K562 (cell line): ENCODE data around the gene MAP3K14. TPM values are rescaled to one million over a fixed set of nuclear protein-coding genes. Genes with fewer than 3 reads are reported as not detected.

Experiments
- ATAC-seq: fragments of 200-7000 bp; cut with Tn5 transposase; 3 replicates; pipeline ENCODE4 v1.9.1; 2020; ENCODE audit warnings: moderate library complexity
- BruUV-seq: library from RNA; stranded (reverse); fragments of 400-500 nt; replicated peaks from 2 replicates; lab custom pipeline; 2021; lab: Mats Ljungman, UMichigan
- CTCF ChIA-PET: fragments of 300-600 bp; formaldehyde crosslinking; extraction: SDS; loops from one replicate; lab custom pipeline; 2021; ENCODE audit warnings: low intra/inter-chr PET ratio; lab: Yijun Ruan, JAX
- POLR2A ChIA-PET: fragments of 300-600, 350-650 bp; sonication (Branson Sonifier 250); formaldehyde crosslinking; extraction: SDS; loops from one replicate; lab custom pipeline; 2021; ENCODE audit warnings: antibody characterized with exemption, inconsistent platforms; lab: Yijun Ruan, JAX
- DNase-seq, 4 experiments: peaks; one replicate each; pipeline versions ENCODE4 v3.0.0 to v3.0.0-alpha.2; 2011 to 2018; ENCODE audit warnings: low spot score in 3 of 4, mixed read lengths in 3 of 4; ENCODE audit errors: extremely low read depth in 1 of 4
- FAIRE-seq: peaks from 2 replicates; lab custom pipeline; 2011; peaks lifted over from hg19 to GRCh38; lab: Jason Lieb, UNC
- H2AFZ ChIP-seq: 2 replicates; pipeline ENCODE4 v1.6.0; 2011; ENCODE audit warnings: low read depth, low read length, control low read depth, inconsistent platforms
- H3K27ac ChIP-seq: fragments of 200-600 bp; 3 replicates; pipeline ENCODE4 v1.8.0; 2011; ENCODE audit warnings: low read depth, mild to moderate bottlenecking, control low read depth, inconsistent platforms, low read length, moderate library complexity, mixed read lengths; ENCODE audit errors: extremely low read depth
- H3K27me3 ChIP-seq, 2 experiments: fragments of 300-600 bp in 1 of 2; 2 replicates in 1 of 2; 3 replicates in 1 of 2; pipeline versions ENCODE4 v1.6.0 to v1.8.0; 2011; ENCODE audit warnings: inconsistent platforms in 2 of 2, low read length in 2 of 2, mild to moderate bottlenecking in 1 of 2, mixed read lengths in 1 of 2, moderate library complexity in 1 of 2; ENCODE audit not compliant: control insufficient read depth in 2 of 2, insufficient read depth in 2 of 2
- H3K36me3 ChIP-seq: fragments of 300-600 bp; 3 replicates; pipeline ENCODE4 v1.8.0; 2011; ENCODE audit warnings: mild to moderate bottlenecking, low read length, inconsistent platforms; ENCODE audit not compliant: control insufficient read depth, insufficient read depth
- H3K4me1 ChIP-seq, 2 experiments: fragments of 200-600 bp in 1 of 2; replicated peaks in 1 of 2; 2 replicates in 1 of 2; 3 replicates in 1 of 2; pipeline versions ENCODE4 v1.5.1 to v1.8.0; 2011; ENCODE audit warnings: inconsistent platforms in 2 of 2, low read length in 2 of 2, mild to moderate bottlenecking in 1 of 2, mixed read lengths in 1 of 2, moderate library complexity in 1 of 2; ENCODE audit not compliant: control insufficient read depth in 2 of 2, insufficient read depth in 2 of 2
- H3K4me2 ChIP-seq: 2 replicates; pipeline ENCODE4 v1.6.1; 2011; ENCODE audit warnings: low read length, control low read depth, inconsistent platforms, mixed read lengths; ENCODE audit not compliant: insufficient read depth
- H3K4me3 ChIP-seq: fragments of 200-600 bp; sonication (generic), shearing (Covaris generic); 2 replicates; pipeline ENCODE4 v1.5.1; 2016; ENCODE audit warnings: control low read depth, inconsistent platforms
- H3K79me2 ChIP-seq: fragments of 200-600 bp; 3 replicates; pipeline ENCODE4 v1.8.0; 2011; ENCODE audit warnings: low read length, inconsistent platforms; ENCODE audit not compliant: control insufficient read depth, insufficient read depth
- H3K9ac ChIP-seq, 2 experiments: 2 replicates each; pipeline versions ENCODE4 v1.6.0 to v1.6.1; 2011; ENCODE audit warnings: low read depth in 2 of 2, low read length in 2 of 2, control low read depth in 1 of 2, inconsistent platforms in 1 of 2, mild to moderate bottlenecking in 1 of 2, mixed read lengths in 1 of 2; ENCODE audit not compliant: insufficient read depth in 1 of 2
- H3K9me1 ChIP-seq: one replicate; pipeline ENCODE4 v1.6.0; 2011; ENCODE audit warnings: inconsistent platforms, mild to moderate bottlenecking, low read length, moderate library complexity; ENCODE audit not compliant: control insufficient read depth, insufficient read depth
- H3K9me3 ChIP-seq: replicated peaks from 2 replicates; pipeline ENCODE4 v1.5.1; 2011; ENCODE audit warnings: low read depth, low read length, inconsistent platforms; ENCODE audit not compliant: control insufficient read depth, insufficient read depth
- H4K20me1 ChIP-seq: replicated peaks from 2 replicates; pipeline ENCODE4 v1.6.1; 2011; ENCODE audit warnings: low read length, inconsistent platforms, mixed read lengths; ENCODE audit not compliant: control insufficient read depth, insufficient read depth
- ARID1B ChIP-seq: fragments of 450-650 bp; IDR thresholded peaks from 2 replicates; pipeline ENCODE4 v1.6.1; 2016; ENCODE audit warnings: antibody characterized with exemption, mild to moderate bottlenecking, inconsistent platforms
- CBFA2T3 ChIP-seq: fragments of 450-650 bp; IDR thresholded peaks from 2 replicates; pipeline ENCODE4 v1.6.1; 2017
- CTBP1 ChIP-seq: fragments of 450-650 bp; IDR thresholded peaks from 2 replicates; pipeline ENCODE4 v1.6.1; 2016; ENCODE audit warnings: borderline replicate concordance
- CXXC5 ChIP-seq: fragments of 250-450 bp; sonication (Bioruptor Pico); IDR thresholded peaks from 2 replicates; pipeline ENCODE4 v1.8.0; 2022; ENCODE audit warnings: inconsistent platforms, mild to moderate bottlenecking, moderate library complexity
- KAT2B ChIP-seq: IDR thresholded peaks from one replicate; pipeline ENCODE4 v1.6.1; 2012; ENCODE audit warnings: low read depth, mild to moderate bottlenecking, control low read depth, inconsistent platforms, low read length, moderate library complexity
- MAFF ChIP-seq: IDR thresholded peaks from 2 replicates; pipeline ENCODE4 v1.6.1; 2012; ENCODE audit warnings: low read length, improper control_type of control experiment
- RBBP5 ChIP-seq: fragments of 200-600 bp; sonication (generic); IDR thresholded peaks from 2 replicates; pipeline ENCODE4 v1.6.1; 2012; ENCODE audit warnings: borderline replicate concordance, mild to moderate bottlenecking, low read length, control low read depth, inconsistent platforms; ENCODE audit not compliant: insufficient read depth, poor library complexity, severe bottlenecking
- SIRT6 ChIP-seq: IDR thresholded peaks from one replicate; pipeline ENCODE4 v1.6.1; 2012; ENCODE audit warnings: low read depth, mild to moderate bottlenecking, control low read depth, inconsistent platforms, low read length, moderate library complexity
- SPI1 ChIP-seq: IDR thresholded peaks from 2 replicates; pipeline ENCODE4 v1.6.1; 2011; ENCODE audit warnings: low read depth, low read length, control low read depth, borderline replicate concordance
- TAF9B ChIP-seq: fragments of 450-650 bp; IDR thresholded peaks from 2 replicates; pipeline ENCODE4 v1.6.1; 2018; ENCODE audit warnings: mild to moderate bottlenecking; ENCODE audit not compliant: partially characterized antibody
- TBP ChIP-seq: optimal IDR thresholded peaks from 2 replicates; pipeline ENCODE3; 2011; ENCODE audit warnings: low read depth, low read length, improper control_type of control experiment
- ZNF165 ChIP-seq: fragments of 250-450 bp; sonication (Bioruptor Pico); IDR thresholded peaks from 2 replicates; pipeline ENCODE4 v1.4.0; 2020; ENCODE audit warnings: borderline replicate concordance
- WGBS: fragments of 100-300 bp; shearing (Covaris generic); methylation state at CpG from one replicate; pipeline ENCODE4 v1.1.6; 2016; ENCODE audit warnings: low coverage, mixed read lengths; ENCODE audit not compliant: insufficient coverage; ENCODE audit errors: missing lambda C conversion rate; 5-methylcytosine and 5-hydroxymethylcytosine counted together
- in situ Hi-C: fragments of 300-500 bp; cut with MboI; formaldehyde crosslinking; loops from 4 replicates; pipeline ENCODE4 v1.15.0; 2018; ENCODE audit warnings: inconsistent platforms, mixed read lengths
- intact Hi-C: fragments of 100-400 bp; cut with micrococcal nuclease; formaldehyde crosslinking; loops from 2 replicates; pipeline ENCODE4 v1.14.2; 2022
- polyA plus RNA-seq, 8 experiments: library from polyadenylated mRNA; depleted of rRNA in 4 of 8; stranded (reverse) in 5 of 8; unstranded in 3 of 8; fragments of >200 nt; fragmentation: Nextera tagmentation in 2 of 8; fragmentation: Illumina TruSeq in 1 of 8; extraction: Ambion mirVana in 2 of 8; extraction: Trizol in 1 of 8; gene quantifications; 2 replicates each; pipeline versions ENCODE4 v1.2.1 to v1.2.3, GENCODE V29; 2011 to 2014; ENCODE audit warnings: inconsistent platforms in 1 of 8, missing spikeins in 1 of 8
- total RNA-seq, 7 experiments: library from RNA; depleted of rRNA in 6 of 7; stranded (reverse); fragments of >200 nt in 6 of 7; fragmentation: Illumina TruSeq in 2 of 7; extraction: Trizol in 2 of 7; gene quantifications; 2 replicates each; pipeline versions ENCODE4 v1.2.1 to v1.2.3, GENCODE V29; 2011 to 2021; ENCODE audit warnings: low replicate concordance in 1 of 7
- TF ChIP-seq, protein P1 (sequence below), 2 experiments: fragments of 450-650 bp; conservative IDR thresholded peaks; 2 replicates each; pipeline ENCODE4 v1.6.1; 2017; ENCODE audit warnings: mild to moderate bottlenecking in 2 of 2, moderate library complexity in 2 of 2
- TF ChIP-seq, protein P2 (sequence below): sonication (generic); formaldehyde crosslinking; IDR thresholded peaks from 2 replicates; pipeline ENCODE4 v1.8.0; 2022; ENCODE audit warnings: mild to moderate bottlenecking, low read depth, missing genetic modification reagents

The MAP3K14 gene
- total and polyA plus RNA-seq, 9 of the 15 experiments (the other 6 are each of a cell fraction or from before 2014, with no cell fraction given), result 0.45 to 8.7 (median 3.2) TPM

DNA sequence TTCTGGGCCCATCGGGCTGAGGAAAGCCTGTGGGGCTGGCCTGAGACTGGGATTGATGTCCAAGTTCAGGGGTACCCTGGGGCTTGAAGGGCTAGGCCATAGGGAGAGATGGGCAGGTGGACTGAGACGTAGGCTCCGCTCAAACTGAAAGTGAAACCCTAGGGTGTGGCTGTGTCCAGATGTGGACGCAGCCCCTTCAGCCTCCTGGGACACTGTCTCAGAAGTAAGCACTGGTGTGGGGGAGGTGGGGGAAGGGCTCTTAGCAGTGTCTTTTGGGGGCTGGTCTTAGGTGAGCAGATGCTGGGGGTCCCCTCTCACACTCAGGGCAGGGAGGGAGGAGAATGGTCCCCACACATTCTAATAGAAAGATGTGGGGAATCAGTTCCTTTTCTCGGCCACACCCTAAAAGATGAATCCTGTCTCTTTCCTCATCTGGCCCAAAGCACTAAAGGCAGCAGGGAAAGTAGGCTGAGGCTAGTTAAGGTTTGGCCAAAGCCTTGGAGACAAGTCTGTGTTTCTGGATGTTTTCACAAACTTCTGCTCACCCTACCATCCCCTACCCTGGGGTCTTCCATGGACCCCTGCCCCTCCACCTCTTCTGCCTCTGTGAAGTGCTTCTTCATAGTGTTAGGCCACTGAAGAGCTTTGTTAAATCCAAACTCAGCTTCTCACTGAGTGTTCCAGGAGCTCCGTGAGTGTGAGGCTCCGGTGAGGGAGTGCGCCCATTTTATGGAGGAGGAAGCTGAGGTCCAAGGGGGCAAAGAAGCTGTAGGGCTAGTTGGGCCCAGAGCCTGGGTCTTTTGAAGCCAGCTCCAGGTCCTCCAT, 89.5 kb downstream of the MAP3K14 start:
- in situ Hi-C loops (no loop called here), intact Hi-C loops (no loop called here)
- Histone ChIP-seq H3K9me3 (no peaks in the 10 kb centered on the region), H3K4me2 (peak overlapping the region; percentile 82), H3K9me1 (no peaks in the 10 kb centered on the region), H3K27me3 (no peaks in the 10 kb centered on the region), H4K20me1 (no peaks in the 10 kb centered on the region), H3K36me3 (no peaks in the 10 kb centered on the region), H3K4me3 (peak overlapping the region; percentile 20), H3K4me1 (peaks cover 78 to 92% of the 10 kb centered on the region in 2 experiments), H3K27ac (peak overlapping the region; percentile 90; the same call in 2 of the 3 replicates), H2AFZ (0 out of 2 replicates have a peak overlapping the region, but pooled peaks have one; percentile 81), H3K79me2 (peaks cover 73% of the 10 kb centered on the region), H3K9ac (peak overlapping the region; percentile 77 to 87; a peak in 3 of 4 replicates)
- ATAC-seq, result peak; percentile 46
- POLR2A ChIA-PET, result interaction anchor here (0.6 to 9.0 kb wide), 7 partner anchors 9 to 113 kb away, joined by 3 to 92 read pairs (median 4); partner anchors contain the start of genes HEXIM1 and HEXIM2
- DNase-seq, result peak in 2 of 4 experiments; percentile 68 to 74
- no TSS peak for BruUV-seq
- FAIRE-seq, result peak; percentile 75
- CTCF ChIA-PET, result no interaction called here
- 37% methylated on average over 8 of the region's 8 CpGs for WGBS
- peak; percentile 94 for TF ChIP-seq CTBP1
- peak; percentile 23; the same call in 1 of the 2 replicates for TF ChIP-seq CBFA2T3
- 0 out of 2 replicates have a peak, but pooled peaks have one; percentile 13 for TF ChIP-seq SPI1
- TF ChIP-seq MAFF, result no peak
- peak; percentile 31; the same call in 1 of the 2 replicates for TF ChIP-seq CXXC5
- TF ChIP-seq ZNF165, result no peak
- TF ChIP-seq TBP, result peak; percentile 13
- TF ChIP-seq ARID1B, result peak; percentile 40; the same call in 1 of the 2 replicates
- no peak for TF ChIP-seq SIRT6
- TF ChIP-seq RBBP5, result peak; percentile 58
- TF ChIP-seq, protein P1, sequence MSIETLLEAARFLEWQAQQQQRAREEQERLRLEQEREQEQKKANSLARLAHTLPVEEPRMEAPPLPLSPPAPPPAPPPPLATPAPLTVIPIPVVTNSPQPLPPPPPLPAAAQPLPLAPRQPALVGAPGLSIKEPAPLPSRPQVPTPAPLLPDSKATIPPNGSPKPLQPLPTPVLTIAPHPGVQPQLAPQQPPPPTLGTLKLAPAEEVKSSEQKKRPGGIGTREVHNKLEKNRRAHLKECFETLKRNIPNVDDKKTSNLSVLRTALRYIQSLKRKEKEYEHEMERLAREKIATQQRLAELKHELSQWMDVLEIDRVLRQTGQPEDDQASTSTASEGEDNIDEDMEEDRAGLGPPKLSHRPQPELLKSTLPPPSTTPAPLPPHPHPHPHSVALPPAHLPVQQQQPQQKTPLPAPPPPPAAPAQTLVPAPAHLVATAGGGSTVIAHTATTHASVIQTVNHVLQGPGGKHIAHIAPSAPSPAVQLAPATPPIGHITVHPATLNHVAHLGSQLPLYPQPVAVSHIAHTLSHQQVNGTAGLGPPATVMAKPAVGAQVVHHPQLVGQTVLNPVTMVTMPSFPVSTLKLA (conservative IDR thresholded peaks at IDR 0.05), result 0 out of 4 replicates have a peak, but pooled peaks of 1 of the 2 experiments have one; percentile 41
- peak; percentile 84 for TF ChIP-seq TAF9B
- no peak for TF ChIP-seq KAT2B
- TF ChIP-seq, protein P2, sequence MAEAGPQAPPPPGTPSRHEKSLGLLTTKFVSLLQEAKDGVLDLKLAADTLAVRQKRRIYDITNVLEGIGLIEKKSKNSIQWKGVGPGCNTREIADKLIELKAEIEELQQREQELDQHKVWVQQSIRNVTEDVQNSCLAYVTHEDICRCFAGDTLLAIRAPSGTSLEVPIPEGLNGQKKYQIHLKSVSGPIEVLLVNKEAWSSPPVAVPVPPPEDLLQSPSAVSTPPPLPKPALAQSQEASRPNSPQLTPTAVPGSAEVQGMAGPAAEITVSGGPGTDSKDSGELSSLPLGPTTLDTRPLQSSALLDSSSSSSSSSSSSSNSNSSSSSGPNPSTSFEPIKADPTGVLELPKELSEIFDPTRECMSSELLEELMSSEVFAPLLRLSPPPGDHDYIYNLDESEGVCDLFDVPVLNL (CRISPR knock-in tag), result no peak
